Astrocyte of the spinal cord (primary cell): ENCODE results near the gene SMURF1.
A peak's percentile ranks its signal among the peaks of the same experiment; 100 is the strongest.

Experiments
- DNase-seq: peaks from one replicate; pipeline ENCODE4 v3.0.0; 2011; ENCODE audit warnings: low read depth, low spot score
- H3K4me3 ChIP-seq: 2 replicates; pipeline ENCODE4 v1.5.1; 2011; ENCODE audit warnings: low read depth, mild to moderate bottlenecking, low read length, moderate library complexity
- in situ Hi-C: cut with HindIII; loops from 2 replicates; pipeline ENCODE4 v1.10.0; 2017; ENCODE audit warnings: low sequenced_read_pairs
- TF ChIP-seq, protein P1 (sequence below): IDR thresholded peaks from 2 replicates; pipeline ENCODE4 v1.5.1; 2012; ENCODE audit warnings: low read depth, mild to moderate bottlenecking, low read length, inconsistent platforms

The SMURF1 gene

GRCh38 chr7:99073839-99074446 is 70.0 kb downstream of the SMURF1 start:
- TF ChIP-seq, protein P1, sequence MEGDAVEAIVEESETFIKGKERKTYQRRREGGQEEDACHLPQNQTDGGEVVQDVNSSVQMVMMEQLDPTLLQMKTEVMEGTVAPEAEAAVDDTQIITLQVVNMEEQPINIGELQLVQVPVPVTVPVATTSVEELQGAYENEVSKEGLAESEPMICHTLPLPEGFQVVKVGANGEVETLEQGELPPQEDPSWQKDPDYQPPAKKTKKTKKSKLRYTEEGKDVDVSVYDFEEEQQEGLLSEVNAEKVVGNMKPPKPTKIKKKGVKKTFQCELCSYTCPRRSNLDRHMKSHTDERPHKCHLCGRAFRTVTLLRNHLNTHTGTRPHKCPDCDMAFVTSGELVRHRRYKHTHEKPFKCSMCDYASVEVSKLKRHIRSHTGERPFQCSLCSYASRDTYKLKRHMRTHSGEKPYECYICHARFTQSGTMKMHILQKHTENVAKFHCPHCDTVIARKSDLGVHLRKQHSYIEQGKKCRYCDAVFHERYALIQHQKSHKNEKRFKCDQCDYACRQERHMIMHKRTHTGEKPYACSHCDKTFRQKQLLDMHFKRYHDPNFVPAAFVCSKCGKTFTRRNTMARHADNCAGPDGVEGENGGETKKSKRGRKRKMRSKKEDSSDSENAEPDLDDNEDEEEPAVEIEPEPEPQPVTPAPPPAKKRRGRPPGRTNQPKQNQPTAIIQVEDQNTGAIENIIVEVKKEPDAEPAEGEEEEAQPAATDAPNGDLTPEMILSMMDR, result no peak
- DNase-seq, result no peak
- no peak overlapping the region for H3K4me3 ChIP-seq
- in situ Hi-C loops, result no loop called here

- no peak for DNase-seq
- in situ Hi-C loops, result no loop called here
- TF ChIP-seq, protein P1, result no peak
- H3K4me3 ChIP-seq, result no peak overlapping the region
Measured at GRCh38 chr7:99072126-99072525, 71.8 kb downstream of the SMURF1 start.

GRCh38 chr7:99070361-99070760 is 73.5 kb downstream of the SMURF1 start:
- TF ChIP-seq, protein P1, result no peak
- in situ Hi-C loops, result no loop called here
- H3K4me3 ChIP-seq, result no peak overlapping the region
- no peak for DNase-seq

- H3K4me3 ChIP-seq, result no peak overlapping the region
- in situ Hi-C loops, result no loop called here
- TF ChIP-seq, protein P1, result no peak
- DNase-seq, result no peak
Measured at GRCh38 chr7:99061001-99061776, 82.7 kb downstream of the SMURF1 start.

- TF ChIP-seq, protein P1, result no peak
- H3K4me3 ChIP-seq, result no peak overlapping the region
- in situ Hi-C loops, result no loop called here
- DNase-seq, result no peak
Measured at GRCh38 chr7:99054781-99055180, 89.1 kb downstream of the SMURF1 start.

DNA sequence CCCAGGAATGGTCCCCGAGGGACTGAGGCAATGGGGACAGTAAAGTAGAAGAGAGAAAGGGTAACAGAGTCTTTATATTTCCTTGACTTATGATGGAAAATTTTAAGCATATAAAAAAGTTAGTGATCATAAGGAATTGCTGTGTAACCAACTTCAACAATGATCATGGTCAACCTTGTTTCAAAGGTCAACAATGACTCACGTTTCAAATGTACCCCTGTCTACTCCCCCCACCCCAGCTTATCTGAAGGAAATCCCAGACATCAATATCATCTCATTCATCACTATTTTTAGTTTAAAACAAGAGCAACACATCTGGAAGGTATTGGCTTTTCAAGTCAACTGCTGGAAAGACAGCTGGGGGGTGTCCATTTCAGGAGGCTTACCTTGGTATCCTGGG is 92.9 kb downstream of the SMURF1 start:
- no peak overlapping the region for H3K4me3 ChIP-seq
- DNase-seq, result peak; percentile 17
- in situ Hi-C loops, result no loop called here
- TF ChIP-seq, protein P1, result no peak
